Gastroesophageal sphincter (tissue), 4 donors: Measurements from ENCODE around the gene SPINT2. TPM values are rescaled to one million over a fixed set of nuclear protein-coding genes. Genes with fewer than 3 reads are reported as not detected.
"Not testable (repeated sequence)": the region's sequence is repeated elsewhere in the genome, so short reads cannot be mapped to it uniquely, and the experiment has no call there.

Source experiments
- ATAC-seq: fragments of 150-250 bp; one replicate; pipeline ENCODE4 v1.9.1; 2016; ENCODE audit warnings: mild to moderate bottlenecking, moderate library complexity
- H3K27ac ChIP-seq, 4 donors: fragments of 200-600 bp; sonication (generic) in 3 of 4; 1 replicate in 3 of 4; 2 replicates in 1 of 4; pipeline ENCODE4 v1.5.1; 2016 to 2019
- H3K27me3 ChIP-seq: fragments of 200-600 bp; sonication (generic); one replicate; pipeline ENCODE4 v1.5.1; 2019
- H3K36me3 ChIP-seq, 2 donors: fragments of 200-600 bp; sonication (generic); one replicate each; pipeline ENCODE4 v1.5.1; 2019; ENCODE audit warnings: control low read depth in 1 of 2
- H3K4me1 ChIP-seq, 3 donors: fragments of 200-600 bp; sonication (generic); 1 replicate in 2 of 3; 2 replicates in 1 of 3; pipeline ENCODE4 v1.5.1; 2016 to 2019; ENCODE audit warnings: control low read depth in 2 of 3
- H3K4me3 ChIP-seq, 2 donors: fragments of 200-600 bp; sonication (generic); one replicate each; pipeline ENCODE4 v1.5.1; 2019; ENCODE audit warnings: mild to moderate bottlenecking in 1 of 2, moderate library complexity in 1 of 2
- H3K9me3 ChIP-seq, 3 donors: fragments of 200-600 bp; sonication (generic); one replicate each; pipeline ENCODE4 v1.5.1; 2017 to 2019; ENCODE audit warnings: control low read depth in 2 of 3
- CTCF ChIP-seq, 4 experiments: fragments of 200-600 bp in 2 of 4; fragments of 450-650 bp in 2 of 4; sonication (generic) in 1 of 4; IDR thresholded peaks; one replicate each; pipeline ENCODE4 v1.5.1; 2017 to 2019; ENCODE audit warnings: antibody characterized with exemption in 4 of 4, mild to moderate bottlenecking in 2 of 4, moderate library complexity in 2 of 4
- EP300 ChIP-seq: sonication (generic); formaldehyde crosslinking; IDR thresholded peaks from one replicate; pipeline ENCODE4 v1.6.1; 2017; ENCODE audit warnings: antibody characterized with exemption, mild to moderate bottlenecking
- POLR2A ChIP-seq, 2 donors: fragments of 450-650 bp; IDR thresholded peaks; one replicate each; pipeline ENCODE4 v1.6.1; 2017; ENCODE audit warnings: antibody characterized with exemption in 2 of 2, mild to moderate bottlenecking in 2 of 2, moderate library complexity in 1 of 2
- POLR2AphosphoS5 ChIP-seq: sonication (generic); formaldehyde crosslinking; IDR thresholded peaks from one replicate; pipeline ENCODE4 v1.6.1; 2017; ENCODE audit warnings: antibody characterized with exemption
- WGBS, 2 donors: methylation state at CpG; one replicate each; pipeline ENCODE4 v1.1.5; 2018; ENCODE audit warnings: low coverage in 1 of 2; 5-methylcytosine and 5-hydroxymethylcytosine counted together
- total RNA-seq, 4 donors: library from RNA; depleted of rRNA; stranded (reverse); fragments of >200 nt; gene quantifications; one replicate each; pipeline ENCODE4 v1.1.0, GENCODE V29; 2016

Gene SPINT2
- total RNA-seq, 4 donors from 2014 or later: 2.1 to 51.7 (median 10.9) TPM

GRCh38 chr19:38252385-38252784, 12.0 kb upstream of the SPINT2 start:
- 20 to 57% methylated on average over 1 to 5 of the region's 5 CpGs for WGBS, 2 donors
- ATAC-seq: no peak
- TF ChIP-seq CTCF (IDR thresholded peaks at IDR 0.05) (no peak), POLR2A (IDR thresholded peaks at IDR 0.05) (no peak), POLR2AphosphoS5 (no peak), EP300 (no peak)
- no peaks in the 10 kb centered on the region for H3K36me3 ChIP-seq
- H3K4me1 ChIP-seq: peaks cover 0 to 84% (median 10%) of the 10 kb centered on the region in 3 donors
- H3K9me3 ChIP-seq: no peaks in the 10 kb centered on the region
- peak overlapping the region; percentile 89 to 97 (median 96) for H3K27ac ChIP-seq
- H3K4me3 ChIP-seq: peak overlapping the region; percentile 55 to 81
- H3K27me3 ChIP-seq: peaks cover 7% of the 10 kb centered on the region

GRCh38 chr19:38252941-38253691, 11.3 kb upstream of the SPINT2 start:
- H3K27ac ChIP-seq: peak overlapping the region; percentile 89 to 97 (median 96)
- WGBS, 2 donors: 19 to 26% methylated on average over 6 to 7 of the region's 21 CpGs
- TF ChIP-seq POLR2AphosphoS5 (peak; percentile 77), POLR2A (IDR thresholded peaks at IDR 0.05) (peak; percentile 32 to 42), CTCF (IDR thresholded peaks at IDR 0.05) (no peak)
- no peaks in the 10 kb centered on the region for H3K9me3 ChIP-seq
- peak overlapping the region; percentile 55 to 81 for H3K4me3 ChIP-seq
- peak; percentile 51 for ATAC-seq
- H3K27me3 ChIP-seq: peaks cover 7% of the 10 kb centered on the region
- H3K4me1 ChIP-seq: peaks cover 0 to 77% (median 10%) of the 10 kb centered on the region in 3 donors
- H3K36me3 ChIP-seq: no peaks in the 10 kb centered on the region

GRCh38 chr19:38253788-38254187, 10.6 kb upstream of the SPINT2 start:
- Histone ChIP-seq H3K27ac (peak overlapping the region; percentile 89 to 97 (median 96)), H3K27me3 (peaks cover 7% of the 10 kb centered on the region), H3K36me3 (no peaks in the 10 kb centered on the region), H3K9me3 (no peaks in the 10 kb centered on the region), H3K4me1 (peaks cover 0 to 70% (median 10%) of the 10 kb centered on the region in 3 donors), H3K4me3 (peak overlapping the region; percentile 55 to 81)
- TF ChIP-seq CTCF (IDR thresholded peaks at IDR 0.05) (no peak), POLR2A (IDR thresholded peaks at IDR 0.05) (no peak), EP300 (no peak), POLR2AphosphoS5 (no peak)
- no peak for ATAC-seq
- WGBS, 2 donors: 47% methylated on average over 2 of the region's 5 CpGs; no CpG with 5 or more reads in 1 of the 2 donors

- no peak for ATAC-seq
- H3K9me3 ChIP-seq: no peaks in the 10 kb centered on the region
- no peak for TF ChIP-seq CTCF (IDR thresholded peaks at IDR 0.05)
- TF ChIP-seq POLR2AphosphoS5: no peak
- no peak for TF ChIP-seq POLR2A (IDR thresholded peaks at IDR 0.05)
- TF ChIP-seq EP300: no peak
- H3K36me3 ChIP-seq: no peaks in the 10 kb centered on the region
- 20 to 29% methylated on average over 6 to 11 of the region's 17 CpGs for WGBS, 2 donors
- peaks cover 0 to 54% (median 9%) of the 10 kb centered on the region in 3 donors for H3K4me1 ChIP-seq
- peak overlapping the region; percentile 55 to 81 for H3K4me3 ChIP-seq
- H3K27ac ChIP-seq: peak overlapping the region; percentile 89 to 97 (median 96)
- peaks cover 7% of the 10 kb centered on the region for H3K27me3 ChIP-seq
These were observed 8.9 kb upstream of the SPINT2 start for GRCh38 chr19:38255383-38256014.

- Histone ChIP-seq H3K4me1 (peaks cover 0 to 16% (median 11%) of the 10 kb centered on the region in 3 donors), H3K27me3 (peaks cover 30% of the 10 kb centered on the region)
- H3K36me3 ChIP-seq, H3K27ac ChIP-seq, ATAC-seq, H3K9me3 ChIP-seq, H3K4me3 ChIP-seq: not testable (repeated sequence)
- WGBS, 2 donors: 72 to 81% methylated on average over 3 to 4 of the region's 12 CpGs
These were observed 2.4 kb upstream of the SPINT2 start for GRCh38 chr19:38261942-38262341.
